ENCODE data around the gene RAB29.
A peak's percentile ranks its signal among the peaks of the same experiment; 100 is the strongest.
"Not testable (repeated sequence)": the region's sequence is repeated elsewhere in the genome, so short reads cannot be mapped to it uniquely, and the experiment has no call there.

RAB29 gene

GRCh38 chr1:205775015-205775716 is at the start of gene RAB29:
Gene RAB29 (minus strand): TSS chr1:205775482. CDS start chr1:205774956, 526 bp downstream.
- H3K4me1 Mint-ChIP-seq, result peaks cover 10% of the 10 kb centered on the region
- peak within 1 kb of the TSS; percentile 3 to 49 (median 10) for H3K27ac Mint-ChIP-seq
- no peaks in the 10 kb centered on the region for H3K9me3 Mint-ChIP-seq

GRCh38 chr1:205824180-205824579 is 48.9 kb upstream of the RAB29 start:
- Mint-ChIP-seq H3K4me3 (no peak overlapping the region), H3K36me3 (ENCODE audit: low read depth) (no peaks in the 10 kb centered on the region), H3K27me3 (ENCODE audit: low read depth) (no peaks in the 10 kb centered on the region), H3K4me1 (peaks cover 18% of the 10 kb centered on the region), H3K27ac (no peak overlapping the region), H3K9me3 (peaks cover 12% of the 10 kb centered on the region)
- no peak for TF ChIP-seq CTCF (IDR thresholded peaks at IDR 0.05; ENCODE audit: unreplicated experiment in 3 of 3)

More at GRCh38 chr1:205775015-205775716, at the start of gene RAB29:
- no peak for TF ChIP-seq CTCF (IDR thresholded peaks at IDR 0.05; ENCODE audit: unreplicated experiment in 3 of 3)
- Mint-ChIP-seq H3K4me3 (peak within 1 kb of the TSS; percentile 86 to 92 (median 89)), H3K27me3 (ENCODE audit: low read depth) (peaks cover 59% of the 10 kb centered on the region), H3K36me3 (ENCODE audit: low read depth) (no peaks in the 10 kb centered on the region)

- Mint-ChIP-seq H3K9me3 (peaks cover 12% of the 10 kb centered on the region), H3K4me1 (peaks cover 18% of the 10 kb centered on the region)
- H3K36me3 Mint-ChIP-seq (ENCODE audit: low read depth); H3K4me3 Mint-ChIP-seq; H3K27ac Mint-ChIP-seq; H3K27me3 Mint-ChIP-seq (ENCODE audit: low read depth): not testable (repeated sequence)
These were observed 48.0 kb upstream of the RAB29 start for GRCh38 chr1:205823260-205823659.

- no peaks in the 10 kb centered on the region for H3K36me3 Mint-ChIP-seq (ENCODE audit: low read depth)
- no peak for TF ChIP-seq CTCF (IDR thresholded peaks at IDR 0.05; ENCODE audit: unreplicated experiment in 3 of 3)
- H3K9me3 Mint-ChIP-seq, result peaks cover 12% of the 10 kb centered on the region
- H3K27me3 Mint-ChIP-seq (ENCODE audit: low read depth), result no peaks in the 10 kb centered on the region
- H3K27ac Mint-ChIP-seq, result no peak overlapping the region
- H3K4me3 Mint-ChIP-seq, result no peak overlapping the region
- H3K4me1 Mint-ChIP-seq, result peaks cover 19% of the 10 kb centered on the region
These were observed 47.1 kb upstream of the RAB29 start for GRCh38 chr1:205822397-205822796.

GRCh38 chr1:205817988-205818387 is 42.7 kb upstream of the RAB29 start:
- Mint-ChIP-seq H3K9me3 (no peaks in the 10 kb centered on the region), H3K4me1 (peaks cover 32% of the 10 kb centered on the region)

GRCh38 chr1:205817364-205817763 is 42.1 kb upstream of the RAB29 start:
- H3K4me3 Mint-ChIP-seq, result peak overlapping the region in 1 of 3 experiments; percentile 19
- H3K36me3 Mint-ChIP-seq (ENCODE audit: low read depth), result no peaks in the 10 kb centered on the region
- H3K9me3 Mint-ChIP-seq, result no peaks in the 10 kb centered on the region
- H3K4me1 Mint-ChIP-seq, result peaks cover 34% of the 10 kb centered on the region
- H3K27me3 Mint-ChIP-seq (ENCODE audit: low read depth), result no peaks in the 10 kb centered on the region
- H3K27ac Mint-ChIP-seq, result no peak overlapping the region
- no peak for TF ChIP-seq CTCF (IDR thresholded peaks at IDR 0.05; ENCODE audit: unreplicated experiment in 3 of 3)

More at GRCh38 chr1:205817988-205818387, 42.7 kb upstream of the RAB29 start:
- peak overlapping the region in 1 of 3 experiments; percentile 17 for H3K27ac Mint-ChIP-seq
- no peaks in the 10 kb centered on the region for H3K27me3 Mint-ChIP-seq (ENCODE audit: low read depth)
- H3K4me3 Mint-ChIP-seq, result no peak overlapping the region
- no peaks in the 10 kb centered on the region for H3K36me3 Mint-ChIP-seq (ENCODE audit: low read depth)
- TF ChIP-seq CTCF (IDR thresholded peaks at IDR 0.05; ENCODE audit: unreplicated experiment in 3 of 3), result no peak

Data from nephron (organoid).